ENCODE measurements around the gene FXN.
"Not testable (repeated sequence)": the region's sequence is repeated elsewhere in the genome, so short reads cannot be mapped to it uniquely, and the experiment has no call there.

Gene FXN

GRCh38 chr9:69097923-69098593 is 62.5 kb downstream of the FXN start:
- DNase-seq (ENCODE audit: low spot score) (no peak), FAIRE-seq (no peak)

DNA sequence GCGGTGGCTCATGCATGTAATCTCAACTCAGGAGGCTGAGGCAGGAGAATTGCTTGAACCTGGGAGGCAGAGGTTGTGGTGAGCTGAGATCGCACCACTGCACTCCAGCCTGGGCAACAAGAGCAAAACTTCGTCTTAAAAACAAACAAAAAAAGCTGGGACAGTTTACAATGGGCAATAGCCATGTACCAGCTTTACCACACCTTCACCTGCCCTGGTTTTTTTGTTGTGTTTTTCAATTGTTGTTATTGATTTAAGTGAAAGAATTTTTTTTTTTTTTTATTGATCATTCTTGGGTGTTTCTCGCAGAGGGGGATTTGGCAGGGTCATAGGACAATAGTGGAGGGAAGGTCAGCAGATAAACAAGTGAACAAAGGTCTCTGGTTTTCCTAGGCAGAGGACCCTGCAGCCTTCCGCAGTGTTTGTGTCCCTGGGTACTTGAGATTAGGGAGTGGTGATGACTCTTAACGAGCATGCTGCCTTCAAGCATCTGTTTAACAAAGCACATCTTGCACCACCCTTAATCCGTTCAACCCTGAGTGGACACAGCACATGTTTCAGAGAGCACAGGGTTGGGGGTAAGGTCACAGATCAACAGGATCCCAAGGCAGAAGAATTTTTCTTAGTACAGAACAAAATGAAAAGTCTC is 67.9 kb downstream of the FXN start:
- not testable (repeated sequence) for FAIRE-seq; DNase-seq (ENCODE audit: low spot score)

DNA sequence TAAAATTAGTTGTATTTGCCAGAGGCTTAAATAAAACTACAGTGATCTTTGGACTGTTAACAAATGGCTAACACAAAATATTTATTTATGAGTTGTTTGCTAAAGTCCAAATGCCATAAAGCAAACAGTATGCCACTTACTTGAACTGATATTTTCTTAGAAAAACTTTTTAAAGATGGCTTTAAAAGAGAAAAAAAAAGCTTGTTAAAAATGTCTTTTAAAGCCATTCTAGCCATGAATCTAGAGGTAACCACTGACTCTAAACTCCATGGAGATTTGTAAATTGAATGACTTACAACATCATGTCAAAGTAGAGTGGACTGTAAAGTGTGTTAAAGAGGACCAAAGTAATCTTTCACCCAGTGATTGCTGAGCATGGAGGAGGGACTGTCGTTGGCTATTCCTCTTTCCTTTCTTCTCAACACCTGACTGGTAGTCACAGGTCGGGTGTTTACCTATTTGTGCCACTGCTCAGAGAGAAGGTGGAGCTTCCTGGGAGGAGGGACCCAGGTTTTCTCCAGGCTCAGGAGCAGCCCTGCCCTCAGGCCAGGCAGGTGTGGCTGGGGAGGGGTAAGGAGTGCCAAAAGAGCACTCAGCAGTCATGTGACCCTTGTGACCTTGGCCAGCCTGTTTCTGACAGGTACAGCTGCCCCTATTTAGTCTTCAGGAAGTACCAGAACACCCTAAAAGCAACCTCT is 69.4 kb downstream of the FXN start:
- FAIRE-seq (no peak), DNase-seq (ENCODE audit: low spot score) (no peak)

GRCh38 chr9:69107771-69108170 is 72.2 kb downstream of the FXN start:
- DNase-seq (ENCODE audit: low spot score) (no peak), FAIRE-seq (no peak)

- not testable (repeated sequence) for FAIRE-seq; DNase-seq (ENCODE audit: low spot score)
These were observed 73.2 kb downstream of the FXN start for GRCh38 chr9:69108706-69109105.

GRCh38 chr9:69109152-69109551 is 73.6 kb downstream of the FXN start:
- FAIRE-seq, result no peak
- no peak for DNase-seq (ENCODE audit: low spot score)

GRCh38 chr9:69112646-69113045 is 77.1 kb downstream of the FXN start:
- not testable (repeated sequence) for DNase-seq (ENCODE audit: low spot score); FAIRE-seq

GRCh38 chr9:69115621-69116020 is 80.1 kb downstream of the FXN start:
- FAIRE-seq (no peak), DNase-seq (ENCODE audit: low spot score) (no peak)

DNA sequence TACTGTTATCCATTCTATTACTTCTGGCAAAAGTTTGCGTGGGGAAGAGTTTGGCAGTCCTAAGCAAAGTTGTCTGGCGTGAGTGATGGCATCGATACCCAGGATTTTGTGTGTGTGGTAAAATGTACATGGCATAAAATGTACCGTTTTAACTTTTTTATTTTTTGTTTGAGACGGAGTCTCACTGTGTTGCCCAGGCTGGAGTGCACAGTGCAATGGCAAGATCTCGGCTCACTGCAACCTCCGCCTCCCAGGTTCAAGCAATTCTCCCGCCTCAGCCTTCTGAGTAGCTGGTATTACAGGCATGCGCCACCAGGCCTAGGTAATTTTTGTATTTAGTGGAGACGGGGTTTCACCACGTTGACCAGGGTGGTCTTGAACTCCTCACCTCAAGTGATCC is 83.1 kb downstream of the FXN start:
- no peak for FAIRE-seq
- no peak for DNase-seq (ENCODE audit: low spot score)

GRCh38 chr9:69120380-69121154 is 85.0 kb downstream of the FXN start:
- FAIRE-seq (no peak), DNase-seq (ENCODE audit: low spot score) (peak; percentile 41)

- DNase-seq (ENCODE audit: low spot score), result no peak
- no peak for FAIRE-seq
These were observed 85.9 kb downstream of the FXN start for GRCh38 chr9:69121155-69122081.

DNA sequence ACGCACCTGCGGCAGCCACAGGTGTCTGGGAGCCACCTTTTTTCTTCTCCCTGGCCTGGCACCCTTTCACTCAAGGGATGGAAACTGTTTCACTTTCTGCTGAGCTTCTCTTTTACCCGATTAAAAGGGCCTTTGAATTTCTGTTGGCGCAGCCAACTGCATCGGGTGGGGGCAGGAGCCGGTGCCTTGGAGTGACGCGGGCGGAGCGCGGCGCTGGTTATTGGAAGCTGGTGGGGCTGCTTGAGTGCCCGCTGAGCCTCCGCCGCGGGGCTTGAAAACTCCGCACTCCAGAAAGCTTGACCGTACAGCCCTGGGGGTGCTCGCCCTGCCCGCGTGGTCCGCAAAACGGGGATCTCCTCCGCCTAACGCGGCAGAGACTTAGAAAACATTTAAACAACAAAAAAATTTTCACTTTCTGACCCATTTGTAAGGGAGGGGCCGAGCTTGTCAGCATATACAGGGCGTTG is 86.6 kb downstream of the FXN start:
- FAIRE-seq (no peak), DNase-seq (ENCODE audit: low spot score) (peak; percentile 54)

DNA sequence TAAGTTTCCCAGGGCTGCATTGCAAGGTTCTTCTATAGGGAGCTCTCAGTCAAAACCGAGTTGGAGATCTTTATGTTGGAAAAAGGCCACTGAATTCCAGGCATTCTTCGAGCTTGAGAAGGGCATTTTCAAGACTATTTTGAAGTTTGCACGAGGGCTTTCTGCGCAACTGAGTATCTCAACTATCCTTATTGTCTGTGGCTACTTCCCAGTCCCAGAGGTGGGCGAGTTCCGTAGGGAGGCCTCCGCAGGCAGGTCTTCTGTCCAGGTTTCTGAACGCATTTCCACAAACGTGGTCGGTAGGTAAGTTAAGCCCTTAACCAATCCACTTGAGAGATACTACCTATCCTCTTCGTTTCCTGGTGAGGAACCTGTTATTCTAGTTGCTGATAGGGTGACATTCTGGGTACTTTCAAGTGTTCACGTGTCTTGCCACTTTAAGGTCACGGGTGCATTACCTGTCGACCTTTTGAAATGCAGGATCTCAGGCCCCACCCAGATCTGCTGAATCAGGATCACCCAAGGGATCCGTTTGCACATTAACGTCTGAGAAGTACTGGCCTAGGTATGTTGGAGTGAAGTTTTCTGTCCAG is 87.1 kb downstream of the FXN start:
- DNase-seq (ENCODE audit: low spot score) (peak; percentile 56), FAIRE-seq (no peak)

- DNase-seq (ENCODE audit: low spot score), result peak; percentile 79
These were observed 95.2 kb downstream of the FXN start for GRCh38 chr9:69130456-69131441.

DNA sequence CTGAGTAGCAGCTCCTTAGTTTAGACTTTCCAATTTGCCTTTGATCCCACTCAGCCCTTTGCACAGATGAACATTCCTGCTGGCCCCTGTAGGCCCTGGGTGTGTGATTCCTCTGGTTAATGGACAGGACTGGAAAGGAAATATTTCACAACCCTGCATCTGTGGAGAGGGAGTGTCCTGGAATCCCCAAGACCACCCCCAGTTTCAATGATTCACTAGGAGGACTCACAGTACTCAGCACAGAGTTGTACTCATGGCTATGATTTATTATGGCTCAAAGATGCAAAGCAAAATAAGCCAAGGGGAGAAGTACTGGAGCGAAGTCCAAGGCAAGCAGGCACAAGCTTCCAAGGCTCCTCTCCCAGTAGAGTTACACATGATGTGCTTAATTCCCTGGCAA is 96.1 kb downstream of the FXN start:
- peak; percentile 95 for FAIRE-seq
- DNase-seq (ENCODE audit: low spot score), result peak; percentile 91

More at GRCh38 chr9:69130456-69131441, 95.2 kb downstream of the FXN start:
- FAIRE-seq, result peak; percentile 89

- FAIRE-seq (no peak), DNase-seq (ENCODE audit: low spot score) (no peak)
These were observed 96.8 kb downstream of the FXN start for GRCh38 chr9:69132361-69132760.

GRCh38 chr9:69134412-69134811 is 98.9 kb downstream of the FXN start:
- DNase-seq (ENCODE audit: low spot score) (no peak), FAIRE-seq (no peak)

DNA sequence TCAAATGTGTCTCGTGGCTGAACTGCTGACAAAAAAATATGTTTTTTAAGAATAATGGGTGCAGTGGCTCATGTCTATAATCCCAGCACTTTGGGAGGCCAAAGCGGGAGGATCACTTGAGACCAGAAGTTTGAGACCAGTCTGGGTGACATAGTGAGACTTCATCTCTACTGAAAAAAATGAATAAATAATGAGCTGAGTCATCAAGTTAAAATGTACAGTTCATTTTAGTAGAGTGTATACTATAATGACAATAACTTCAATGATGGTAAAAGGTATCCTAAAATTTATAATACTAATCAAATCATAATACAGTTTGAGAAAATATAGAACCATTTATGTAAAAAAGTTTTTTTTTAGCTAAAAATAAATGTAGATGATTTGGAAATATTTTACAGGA is 100.6 kb downstream of the FXN start:
- DNase-seq (ENCODE audit: low spot score) (no peak), FAIRE-seq (peak; percentile 44)

DNA sequence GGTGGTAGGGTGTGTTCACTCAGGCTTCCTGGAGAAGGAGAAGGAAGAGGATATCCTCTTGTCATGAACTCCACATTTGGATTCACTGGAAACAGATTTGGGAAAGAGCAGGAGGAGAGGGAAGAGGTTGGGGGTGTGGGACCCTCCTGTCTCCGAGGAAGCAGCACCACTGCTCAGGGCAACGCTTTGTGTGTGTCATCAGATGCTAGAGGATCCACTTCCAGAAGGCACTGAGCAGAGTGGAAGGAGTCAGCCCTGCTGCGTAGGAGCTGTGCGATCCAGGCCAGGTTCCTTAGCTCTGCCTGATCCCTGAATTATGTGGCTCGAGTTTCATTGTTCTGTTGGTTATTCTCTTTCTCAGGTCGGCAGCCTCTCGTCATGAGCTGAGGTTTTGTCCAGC is 101.2 kb downstream of the FXN start:
- DNase-seq (ENCODE audit: low spot score), result no peak
- FAIRE-seq, result no peak
